ENCODE measurements around the gene PGAP6.
"Not testable (repeated sequence)": the region's sequence is repeated elsewhere in the genome, so short reads cannot be mapped to it uniquely, and the experiment has no call there.

The PGAP6 gene

DNA sequence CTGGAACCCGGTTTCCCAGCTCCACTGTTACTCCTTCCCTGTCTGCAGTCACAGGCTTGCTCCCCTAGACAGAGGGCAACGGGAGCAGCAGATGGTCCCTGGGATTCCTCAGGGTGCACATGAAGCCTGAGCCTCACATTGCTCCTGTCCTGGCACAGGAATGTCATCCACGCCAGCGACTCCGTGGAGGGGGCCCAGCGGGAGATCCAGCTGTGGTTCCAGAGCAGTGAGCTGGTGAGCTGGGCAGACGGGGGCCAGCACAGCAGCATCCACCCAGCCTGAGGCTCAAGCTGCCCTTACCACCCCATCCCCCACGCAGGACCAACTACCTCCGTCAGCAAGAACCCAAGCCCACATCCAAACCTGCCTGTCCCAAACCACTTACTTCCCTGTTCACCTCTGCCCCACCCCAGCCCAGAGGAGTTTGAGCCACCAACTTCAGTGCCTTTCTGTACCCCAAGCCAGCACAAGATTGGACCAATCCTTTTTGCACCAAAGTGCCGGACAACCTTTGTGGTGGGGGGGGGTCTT, 18.3 kb upstream of the PGAP6 start:
- DNase-seq = no peak

DNA sequence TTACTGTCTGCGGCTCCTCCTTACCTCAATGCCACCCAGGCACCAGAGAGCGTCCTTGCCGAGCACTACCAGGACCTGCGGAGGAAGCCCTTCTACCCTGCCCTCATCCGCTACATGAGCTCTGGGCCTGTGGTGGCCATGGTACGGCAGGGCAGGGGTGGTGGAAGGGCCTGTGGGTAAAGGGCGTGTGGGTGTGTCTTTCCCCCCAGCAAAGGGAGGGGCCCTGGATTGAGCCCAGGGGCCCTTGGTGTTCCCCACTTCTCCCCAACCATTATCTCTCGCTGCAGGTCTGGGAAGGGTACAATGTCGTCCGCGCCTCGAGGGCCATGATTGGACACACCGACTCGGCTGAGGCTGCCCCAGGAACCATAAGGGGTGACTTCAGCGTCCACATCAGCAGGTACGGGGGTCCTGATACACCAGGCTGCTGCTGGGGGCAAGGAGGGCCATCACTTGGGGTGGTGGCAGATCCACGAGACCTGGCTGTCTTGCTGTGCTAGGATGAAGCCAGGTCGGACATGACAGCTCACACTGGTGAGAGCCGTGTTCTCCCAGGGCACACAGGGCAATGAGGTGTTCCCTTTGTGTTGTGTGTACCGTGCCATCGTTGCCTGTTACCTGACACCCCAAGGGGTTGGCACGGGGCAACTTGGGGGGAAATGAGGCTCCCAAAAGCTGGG, 17.7 kb upstream of the PGAP6 start:
- no peak for DNase-seq

DNA sequence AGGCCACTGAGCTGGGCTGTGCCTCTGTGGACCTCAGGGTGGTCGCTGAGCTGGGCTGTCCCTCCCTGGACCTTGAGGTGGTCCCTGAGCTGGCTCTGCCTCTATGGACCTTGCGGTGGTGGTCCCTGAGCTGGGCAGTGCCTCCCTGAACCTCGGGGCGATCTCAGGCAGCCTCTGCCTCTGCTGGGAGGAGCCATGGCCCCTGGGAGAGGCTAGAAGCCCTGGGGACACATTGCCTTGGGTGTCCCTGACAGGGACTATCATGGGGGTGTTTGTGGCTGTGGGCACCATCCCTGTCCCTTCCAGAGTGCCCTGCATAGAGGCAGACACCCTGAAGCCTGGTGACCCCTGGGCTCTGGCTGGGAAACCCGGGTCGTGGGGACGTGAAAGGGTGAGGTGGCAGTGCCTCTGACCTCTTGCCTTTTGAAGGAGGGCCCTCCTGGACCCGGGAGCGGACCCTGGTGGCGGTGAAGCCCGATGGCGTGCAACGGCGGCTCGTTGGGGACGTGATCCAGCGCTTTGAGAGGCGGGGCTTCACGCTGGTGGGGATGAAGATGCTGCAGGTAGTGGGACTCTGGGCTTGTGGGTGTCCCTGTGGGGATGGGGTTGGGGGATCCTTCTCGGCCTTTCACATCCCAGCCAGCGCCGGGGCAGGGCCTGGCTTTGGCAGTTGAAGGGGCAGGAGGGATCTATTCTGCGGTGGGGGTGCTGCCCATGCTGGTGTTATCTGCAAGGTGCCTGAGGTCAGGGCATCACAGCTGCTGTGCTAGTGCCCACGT, 17.0 kb upstream of the PGAP6 start:
- no peak for DNase-seq

DNA sequence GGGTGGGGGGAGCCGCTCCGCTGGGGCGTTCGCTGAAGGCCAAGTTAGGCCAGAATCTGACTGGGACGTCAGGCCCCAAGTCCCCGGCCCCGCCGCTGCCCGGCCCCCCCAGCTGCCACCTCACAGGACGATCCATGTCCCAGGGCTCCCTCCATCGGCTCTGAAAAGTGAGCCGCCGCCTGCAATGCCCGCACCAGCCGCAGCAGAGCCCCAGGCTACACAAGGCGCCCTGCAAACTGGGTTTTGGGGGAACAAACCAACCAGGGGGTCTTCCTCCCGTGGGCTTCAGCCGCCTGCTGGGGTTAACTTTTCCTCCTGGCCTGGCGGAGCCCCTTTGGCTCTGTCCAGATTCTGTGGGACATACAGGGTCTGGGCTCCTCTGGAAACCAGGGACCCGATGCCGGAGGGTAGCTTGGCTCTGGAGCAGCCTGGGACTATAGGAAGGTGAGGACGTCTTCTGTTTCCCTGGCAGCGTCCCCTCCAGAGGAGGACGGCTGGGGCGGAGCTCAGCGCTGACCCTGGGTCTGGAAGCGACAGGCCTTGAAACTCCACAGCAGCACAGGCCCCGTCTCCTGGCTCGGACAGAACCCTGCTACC, 16.1 kb upstream of the PGAP6 start:
- no peak for DNase-seq

DNA sequence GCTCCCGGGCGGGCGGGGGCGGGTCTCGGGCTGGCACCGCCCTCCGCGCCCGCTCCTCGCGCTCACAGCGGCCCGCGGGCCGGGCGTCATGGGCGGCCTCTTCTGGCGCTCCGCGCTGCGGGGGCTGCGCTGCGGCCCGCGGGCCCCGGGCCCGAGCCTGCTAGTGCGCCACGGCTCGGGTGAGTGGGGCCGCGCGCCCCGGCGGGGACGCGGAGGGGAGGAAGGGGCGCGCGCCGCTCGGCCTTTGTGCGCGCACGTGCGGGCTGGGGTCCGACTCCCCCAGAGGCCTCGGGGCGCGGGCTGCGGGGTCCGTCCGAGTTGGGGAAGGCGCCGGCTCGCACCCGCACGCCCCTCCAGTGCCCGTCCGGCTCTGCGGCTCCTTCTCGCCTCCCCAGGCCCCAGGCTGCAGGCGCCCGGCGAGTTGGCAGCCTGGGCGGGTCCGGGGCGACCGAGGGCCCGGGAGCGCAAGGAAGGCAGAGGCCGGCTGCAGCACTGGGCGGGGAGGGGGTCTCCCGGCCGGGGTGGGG, 15.4 kb upstream of the PGAP6 start, which contains the start of gene NME4:
NME4 (plus strand) TSS at position 65 of the 527 bp plus-strand sequence; CDS start at position 89, 24 bp downstream.
- no peak for DNase-seq

DNA sequence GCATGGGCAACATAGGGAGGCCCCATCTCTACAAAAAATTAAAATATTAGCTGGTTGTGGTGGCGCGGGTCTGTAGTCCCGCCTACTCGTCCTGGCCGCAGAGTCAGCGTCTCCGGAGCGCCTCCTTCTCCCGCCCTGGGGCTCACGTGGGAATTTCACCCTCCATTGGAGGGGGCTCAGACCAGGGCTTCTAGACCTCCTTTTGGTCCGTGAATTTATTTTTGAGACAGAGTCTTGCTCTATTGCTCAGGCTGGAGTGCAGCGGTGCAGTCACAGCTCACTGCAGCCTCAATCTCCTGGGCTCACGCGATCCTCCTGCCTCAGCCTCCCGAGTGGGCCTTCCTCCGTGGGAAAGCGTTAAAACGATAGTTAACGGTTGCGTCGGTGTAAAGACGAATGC, 14.8 kb upstream of the PGAP6 start:
- no peak for DNase-seq

DNA sequence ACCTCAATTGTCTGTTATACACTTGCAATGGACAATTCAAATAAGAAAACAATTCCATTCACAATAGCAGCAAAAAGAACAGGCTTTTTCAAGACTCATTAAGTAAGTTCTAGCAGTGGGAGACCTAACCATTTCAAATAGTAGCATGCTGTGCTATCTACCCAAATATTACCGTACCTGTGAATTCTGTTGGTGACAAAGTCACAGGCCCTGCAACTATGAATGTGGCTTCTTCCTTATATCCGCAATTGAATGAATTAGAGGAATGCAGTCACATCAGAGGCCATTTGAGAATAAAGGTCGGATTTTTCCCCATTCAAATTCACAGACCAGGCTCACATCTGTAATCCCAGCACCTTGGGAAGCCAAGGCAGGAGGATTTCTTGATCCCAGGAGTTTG, 14.4 kb upstream of the PGAP6 start:
- no peak for DNase-seq

DNA sequence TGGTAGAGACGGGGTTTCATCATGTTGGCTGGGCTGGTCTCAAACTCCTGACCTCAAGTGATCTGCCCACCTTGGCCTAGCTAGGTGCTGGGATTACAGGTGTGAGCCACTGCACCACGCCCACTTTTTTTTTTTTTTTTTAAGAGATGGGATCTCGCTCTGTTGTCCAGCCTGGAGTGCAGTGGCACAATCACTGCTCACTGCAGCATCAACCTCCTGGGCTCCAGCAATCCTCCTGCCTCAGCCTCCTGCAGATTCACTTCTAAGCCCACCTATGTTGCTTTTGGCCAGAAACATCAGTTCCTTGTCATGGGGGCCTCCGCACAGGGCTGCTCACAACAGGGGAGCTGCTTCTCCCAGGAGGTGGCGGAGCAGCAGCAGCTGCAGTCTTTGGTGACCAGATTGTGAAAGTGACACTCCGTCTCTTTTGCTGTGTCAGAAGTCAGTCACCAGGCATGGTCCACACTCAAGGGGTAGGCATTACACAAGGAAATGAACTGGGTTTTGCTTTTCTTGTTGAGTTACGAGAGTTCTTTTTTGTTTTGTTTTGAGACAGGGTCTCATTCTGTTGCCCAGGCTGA, 10.8 kb upstream of the PGAP6 start:
- DNase-seq = no peak

DNA sequence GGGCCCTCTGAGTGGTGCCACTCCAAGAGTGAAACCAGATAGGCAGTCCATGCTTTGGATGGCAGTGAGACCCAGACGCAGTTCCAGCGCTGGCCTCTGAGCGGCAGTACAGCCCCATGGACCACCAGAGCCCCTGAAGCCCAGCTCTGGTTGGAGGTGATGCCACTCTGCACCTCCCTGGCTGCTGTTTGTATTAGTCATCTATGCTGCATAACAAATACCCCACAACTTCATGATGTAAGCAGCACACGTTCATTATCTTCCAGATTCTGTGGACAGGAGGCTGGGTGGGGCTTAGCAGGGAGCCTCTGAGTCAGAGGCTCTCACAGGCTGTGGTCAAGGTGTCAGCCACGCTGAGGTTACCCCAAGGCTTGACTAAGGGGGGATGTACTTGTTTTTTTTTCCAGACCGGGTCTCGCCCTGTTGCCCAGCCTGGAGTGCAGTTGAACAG, 10.1 kb upstream of the PGAP6 start:
- peak; percentile 22 for DNase-seq

DNA sequence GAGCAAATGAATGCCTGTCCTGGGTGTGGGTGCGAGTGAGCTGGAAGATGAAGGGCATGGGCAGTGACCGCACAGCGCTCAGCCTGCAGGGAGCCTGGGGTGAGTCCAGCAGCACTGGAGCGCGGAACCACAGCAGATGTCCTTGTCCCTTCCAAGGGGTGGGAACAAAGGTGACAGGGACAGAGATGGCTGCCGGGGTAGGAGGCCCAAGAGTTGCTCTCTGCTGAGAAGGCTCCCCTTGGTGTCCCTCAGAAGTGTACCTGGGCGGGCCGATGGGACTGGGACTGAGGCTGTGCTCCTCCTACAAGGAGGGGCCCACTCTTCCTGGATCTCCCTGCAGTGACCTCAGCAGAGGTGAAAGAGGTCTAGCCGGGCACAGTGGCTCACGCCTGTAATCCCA, 7.6 kb upstream of the PGAP6 start:
- no peak for DNase-seq

DNA sequence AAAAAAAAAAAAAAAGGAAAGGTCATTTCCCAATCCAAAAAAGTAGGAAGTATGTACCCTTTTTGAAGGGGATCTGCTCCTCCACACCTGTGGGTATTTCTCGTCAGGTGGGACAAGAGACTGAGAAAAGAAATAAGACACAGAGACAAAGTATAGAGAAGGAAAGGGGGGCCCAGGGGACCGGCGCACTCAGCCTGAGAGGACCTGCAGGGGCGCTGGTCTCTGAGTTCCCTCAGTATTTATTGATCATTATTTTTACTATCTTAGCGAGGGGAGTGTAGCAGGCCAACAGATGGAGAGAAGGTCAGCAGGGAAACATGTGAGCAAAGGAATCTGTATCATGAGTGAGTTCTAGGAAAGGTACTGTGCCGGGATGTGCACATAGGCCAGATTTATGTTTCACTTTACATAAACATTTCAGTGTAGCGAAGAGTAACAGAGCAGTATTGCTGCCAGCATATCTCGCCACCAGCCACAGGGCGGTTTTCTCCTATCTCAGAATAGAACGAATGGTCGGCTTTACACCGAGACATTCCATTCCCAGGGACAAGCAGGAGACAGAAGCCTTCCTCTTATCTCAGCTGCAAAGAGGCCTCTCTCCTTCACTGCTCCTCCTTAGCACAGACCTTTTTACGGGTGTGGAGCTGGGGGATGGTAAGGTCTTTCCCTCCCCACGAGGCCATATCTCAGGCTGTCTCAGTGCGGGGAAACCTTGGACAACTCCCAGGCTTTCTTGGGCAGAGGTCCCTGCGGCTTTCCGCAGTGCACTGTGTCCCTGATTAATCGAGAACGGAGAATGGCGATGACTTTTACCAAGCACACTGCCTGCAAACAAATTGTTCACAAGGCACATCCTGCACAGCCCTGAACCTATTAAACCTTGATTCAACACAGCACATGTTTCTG, 6.2 kb upstream of the PGAP6 start:
- not testable (repeated sequence) for DNase-seq

DNA sequence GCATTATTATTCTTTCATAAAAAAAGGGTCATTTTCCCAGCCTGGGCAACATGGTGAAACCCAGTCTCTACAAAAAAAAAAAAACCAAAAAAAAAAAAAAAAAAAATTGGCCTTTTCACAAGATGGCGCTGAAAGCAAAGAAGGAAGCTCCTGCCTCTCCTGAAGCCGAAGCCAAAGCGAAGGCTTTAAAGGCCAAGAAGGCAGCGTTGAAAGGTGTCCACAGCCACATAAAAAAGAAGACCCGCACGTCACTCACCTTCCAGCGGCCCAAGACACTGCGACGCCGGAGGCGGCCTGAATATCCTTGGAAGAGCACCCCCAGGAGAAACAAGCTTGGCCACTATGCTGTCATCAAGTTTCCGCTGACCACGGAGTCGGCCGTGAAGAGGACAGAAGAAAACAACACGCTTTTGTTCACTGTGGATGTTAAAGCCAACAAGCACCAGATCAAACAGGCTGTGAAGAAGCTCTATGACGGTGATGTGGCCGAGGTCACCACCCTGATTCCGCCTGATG, 4.9 kb upstream of the PGAP6 start:
- no peak for DNase-seq

DNA sequence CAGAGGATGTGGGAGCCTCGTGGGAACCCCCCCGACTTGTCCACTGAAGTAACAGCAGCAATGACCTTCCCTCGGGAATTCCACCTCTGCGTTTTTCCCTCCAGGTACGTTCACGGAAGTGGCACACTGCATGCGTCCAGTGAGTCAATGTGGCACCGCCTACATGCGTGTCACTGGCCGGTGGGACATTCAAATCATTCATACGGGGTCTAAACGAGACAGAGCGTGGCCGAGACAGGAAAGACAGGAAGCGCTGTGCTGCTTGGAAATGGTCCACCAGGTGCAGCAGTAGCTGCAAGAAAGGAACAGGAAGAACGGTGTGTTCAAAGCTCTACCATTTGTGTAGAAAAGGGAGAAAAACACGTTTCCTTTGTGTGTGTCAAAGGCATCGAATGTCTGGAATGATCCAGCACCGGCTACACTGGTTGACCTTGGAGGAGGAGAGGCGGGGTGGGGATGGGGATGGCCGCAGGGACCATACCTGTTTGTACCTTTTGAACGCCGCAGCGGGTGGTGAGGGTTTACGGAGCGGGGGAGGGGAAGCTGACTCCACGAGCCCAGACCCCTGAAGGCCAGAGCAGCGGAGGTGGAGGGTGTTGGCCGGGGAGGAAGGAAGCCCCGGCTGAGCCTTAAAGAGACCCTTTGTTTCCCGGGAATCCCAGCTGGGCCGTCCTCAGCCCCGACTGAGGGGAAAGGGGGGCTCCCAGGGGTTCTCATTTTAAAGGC, 1.7 kb upstream of the PGAP6 start:
- no peak for DNase-seq

DNA sequence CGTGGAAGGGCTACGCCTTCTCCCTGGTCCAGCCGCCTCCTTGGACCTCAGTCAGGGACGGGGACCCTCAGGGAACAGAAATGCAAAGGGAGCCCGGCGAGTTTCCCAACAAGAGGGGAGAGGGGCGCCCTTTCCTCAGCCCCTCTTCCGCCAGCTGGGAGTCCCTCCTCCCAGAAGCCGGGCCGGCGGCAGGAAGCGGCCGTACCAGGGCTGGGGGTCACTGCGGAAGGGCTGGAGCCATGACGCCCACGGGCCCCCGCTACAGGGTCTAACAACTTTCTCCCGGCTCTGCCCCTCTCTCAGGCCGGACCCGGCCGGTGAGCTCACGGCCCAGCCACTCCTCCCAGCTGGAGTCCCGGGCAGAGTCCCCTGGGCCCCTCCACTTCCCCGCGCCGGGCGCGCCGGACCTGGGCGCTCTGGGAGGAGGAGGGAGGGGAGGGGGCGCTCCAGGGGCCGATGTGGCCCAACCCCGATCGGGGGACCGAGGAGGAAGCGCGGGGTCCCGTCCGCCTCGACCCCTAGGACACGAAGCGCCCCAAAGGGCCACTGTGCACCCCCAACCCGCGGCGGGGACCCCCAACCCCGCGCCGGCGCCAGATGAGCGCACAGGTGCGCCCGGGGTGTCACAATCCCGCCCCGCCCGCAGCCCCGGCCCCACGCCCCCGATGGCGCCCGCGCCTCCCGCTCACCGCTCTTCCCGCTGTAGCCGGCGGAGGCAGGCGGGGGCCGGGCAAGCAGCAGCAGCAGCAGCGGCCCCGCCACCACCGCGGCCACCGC, 578 bp downstream of the PGAP6 start:
- DNase-seq = no peak

DNA sequence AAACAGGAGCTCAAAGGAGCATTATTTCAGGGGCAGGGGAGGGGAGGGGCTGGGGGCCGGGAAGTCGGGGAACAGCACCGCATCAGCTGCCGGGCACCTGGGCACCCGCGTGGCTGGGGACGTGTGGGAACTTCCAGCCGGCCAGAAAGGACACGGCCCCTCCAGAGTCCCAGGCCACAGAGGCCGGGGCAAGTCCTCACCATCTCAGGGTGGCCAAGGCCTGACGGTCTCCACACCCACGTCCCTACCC, 1.1 kb downstream of the PGAP6 start:
- no peak for DNase-seq

DNA sequence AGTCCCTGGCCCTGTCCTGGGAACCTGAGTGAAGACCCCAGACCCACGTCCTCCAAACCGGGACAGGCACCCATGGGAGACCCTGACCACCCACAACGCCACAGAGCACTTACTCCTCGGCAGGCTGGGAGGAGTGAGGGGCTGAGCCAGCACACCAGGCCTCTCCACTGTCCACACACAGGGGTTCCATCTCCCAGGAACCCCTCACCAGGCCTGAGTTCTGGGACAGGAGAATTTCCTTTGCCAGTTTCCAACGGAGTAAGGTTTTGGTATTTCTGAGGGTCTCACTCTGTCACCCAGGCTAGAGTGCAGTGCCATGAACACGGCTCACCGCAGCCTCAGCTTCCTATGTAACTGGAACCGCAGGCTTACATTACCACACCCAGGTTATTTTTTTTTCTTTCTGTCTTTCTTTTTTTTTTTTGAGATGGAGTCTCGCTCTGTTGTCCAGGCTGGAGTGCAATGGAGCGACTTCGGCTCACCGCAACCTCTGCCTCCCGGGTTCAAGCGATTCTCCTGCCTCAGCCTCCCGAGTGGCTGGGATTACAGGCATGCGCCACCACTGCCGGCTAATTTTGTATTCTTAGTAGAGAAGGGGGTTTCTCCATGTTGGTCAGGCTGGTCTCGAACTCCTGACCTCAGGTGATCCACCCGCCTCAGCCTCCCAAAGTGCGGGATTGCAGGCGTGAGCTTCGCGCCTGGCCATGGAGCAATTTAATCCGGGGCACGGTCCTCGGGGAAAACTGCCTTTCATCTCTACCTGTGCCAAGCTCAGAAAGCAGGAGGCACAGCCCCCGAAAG, 1.6 kb downstream of the PGAP6 start:
- DNase-seq = no peak

DNA sequence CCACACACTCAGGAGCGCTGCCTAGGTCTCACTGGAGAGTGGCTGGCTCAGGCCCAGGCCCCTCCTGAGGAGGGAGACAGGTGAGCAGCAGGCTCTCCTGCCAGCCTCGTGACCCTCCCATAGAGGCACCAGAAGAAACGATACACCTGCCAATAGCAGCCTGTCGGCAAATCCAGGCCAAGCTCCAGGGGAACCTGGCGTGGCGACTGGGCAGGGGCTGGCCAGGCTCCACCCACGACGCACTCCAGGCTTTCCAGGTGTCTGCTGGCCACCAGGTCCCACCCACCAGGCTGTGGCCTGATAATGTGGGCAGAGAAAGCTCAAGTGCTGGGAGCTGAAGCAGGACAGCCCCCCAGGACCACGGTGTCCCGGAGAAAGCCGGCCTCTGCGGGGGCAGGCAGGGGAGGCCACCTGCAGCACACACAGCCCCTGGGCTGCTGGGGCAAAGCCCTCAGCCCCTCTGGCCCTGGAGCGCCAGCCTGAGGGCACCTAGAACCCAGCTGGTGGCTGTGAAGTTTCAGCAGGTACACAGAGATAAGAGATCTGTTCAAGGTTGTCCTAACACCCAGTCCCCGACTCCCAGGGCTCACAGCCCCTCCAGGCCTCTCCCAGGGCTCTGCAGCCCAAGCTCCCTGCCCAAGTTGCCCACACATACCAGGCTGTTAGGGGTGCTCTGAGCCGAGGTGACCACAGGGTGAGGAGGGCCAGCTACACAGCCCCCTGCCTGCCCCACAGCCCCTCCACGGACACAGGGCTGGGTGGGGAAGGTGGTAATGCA, 2.4 kb downstream of the PGAP6 start:
- peak; percentile 91 for DNase-seq

DNA sequence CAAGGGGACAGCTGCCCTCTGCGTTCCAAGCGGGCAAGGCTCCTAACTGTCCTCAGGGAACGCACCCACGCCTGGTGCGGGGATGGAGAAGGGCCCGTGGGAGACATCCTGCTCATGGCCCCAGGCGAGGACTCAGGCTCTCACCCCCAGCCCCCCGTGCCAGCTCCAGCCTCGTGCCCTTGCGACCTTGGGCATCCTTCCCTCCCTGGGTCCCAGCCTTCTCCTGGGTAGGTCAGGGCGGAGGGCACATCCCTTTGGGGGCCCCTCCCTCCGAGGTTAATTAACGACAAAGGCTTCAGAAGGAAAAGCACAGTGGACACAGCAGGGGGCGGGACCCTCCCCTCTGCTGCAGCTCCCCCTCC, 3.0 kb downstream of the PGAP6 start:
- DNase-seq = no peak
